Cardiac septum (tissue), 1 donor: ENCODE measurements around the gene MTCP1. TPM values are rescaled to one million over a fixed set of nuclear protein-coding genes. Genes with fewer than 3 reads are reported as not detected.
A peak's percentile ranks its signal among the peaks of the same experiment; 100 is the strongest.

Source experiments
- DNase-seq: peaks from one replicate; pipeline ENCODE4 v3.0.0-alpha.2; 2020; ENCODE audit warnings: low spot score
- intact Hi-C: fragments of 100-400 bp; cut with DNase I; formaldehyde crosslinking; loops from one replicate; pipeline ENCODE4 v1.14.0; 2022
- total RNA-seq: library from RNA; stranded (reverse); fragmentation: NEBNext Ultra II Directional; extraction: Animal tissue kit (Norgen Biotek cat#: 25700); gene quantifications from one replicate; pipeline ENCODE4 v1.2.1, GENCODE V29; 2021
- donor health status: DM: no; HTN: no; CAD: no.

The MTCP1 gene
- total RNA-seq, 1 donor from 2014 or later, result 41.4 TPM

GRCh38 chrX:155056471-155056870 is 14.5 kb downstream of the MTCP1 start:
- no peak for DNase-seq
- intact Hi-C loops, result no loop called here

- intact Hi-C loops, result no loop called here
- no peak for DNase-seq
Measured at GRCh38 chrX:155055494-155055893, 15.4 kb downstream of the MTCP1 start.

- DNase-seq, result no peak
- intact Hi-C loops, result no loop called here
Measured at GRCh38 chrX:155054255-155054654, 16.7 kb downstream of the MTCP1 start.

GRCh38 chrX:155053656-155054055 is 17.3 kb downstream of the MTCP1 start:
- DNase-seq, result no peak
- intact Hi-C loops, result no loop called here

- intact Hi-C loops, result no loop called here
- DNase-seq, result no peak
Measured at GRCh38 chrX:155052738-155053498, 18.0 kb downstream of the MTCP1 start.

GRCh38 chrX:155048977-155049619 is 21.8 kb downstream of the MTCP1 start:
- DNase-seq, result no peak
- intact Hi-C loops, result no loop called here

GRCh38 chrX:155046811-155047528 is 24.0 kb downstream of the MTCP1 start:
- no peak for DNase-seq
- intact Hi-C loops, result no loop called here

GRCh38 chrX:155046129-155046810 is 24.7 kb downstream of the MTCP1 start:
- intact Hi-C loops, result no loop called here
- DNase-seq, result no peak

- DNase-seq, result no peak
- intact Hi-C loops, result no loop called here
Measured at GRCh38 chrX:155035688-155036087, 35.2 kb downstream of the MTCP1 start.

- intact Hi-C loops, result no loop called here
Measured at GRCh38 chrX:155031657-155032056, 39.3 kb downstream of the MTCP1 start.

GRCh38 chrX:155028877-155029291 is 42.1 kb downstream of the MTCP1 start:
- intact Hi-C loops, result no loop called here
- no peak for DNase-seq

More at GRCh38 chrX:155031657-155032056, 39.3 kb downstream of the MTCP1 start:
- DNase-seq, result no peak

GRCh38 chrX:155028129-155028528 is 42.8 kb downstream of the MTCP1 start:
- intact Hi-C loops, result no loop called here
- no peak for DNase-seq

- intact Hi-C loops, result loop anchor here (2.0 kb wide), 1 partner anchor 43 kb away; the partner anchor contains the start of genes BRCC3, CMC4 and MTCP1
- no peak for DNase-seq
Measured at GRCh38 chrX:155027509-155028066, 43.3 kb downstream of the MTCP1 start.

GRCh38 chrX:155026727-155027508 is 44.0 kb downstream of the MTCP1 start, which contains the start of gene FUNDC2:
FUNDC2 (plus strand) TSS chrX:155026844; CDS start chrX:155026939, 95 bp downstream.
- intact Hi-C loops, result loop anchor here (2.0 kb wide), 1 partner anchor 44 kb away; the partner anchor contains the start of genes BRCC3, CMC4 and MTCP1
- DNase-seq, result peak; percentile 96

GRCh38 chrX:155026420-155026726 is 44.6 kb downstream of the MTCP1 start:
- no peak for DNase-seq
- intact Hi-C loops, result loop anchor here (2.0 kb wide), 1 partner anchor 44 kb away; the partner anchor contains the start of genes BRCC3, CMC4 and MTCP1

GRCh38 chrX:155023907-155024833 is 46.8 kb downstream of the MTCP1 start:
- intact Hi-C loops, result no loop called here

GRCh38 chrX:155022585-155022984 is 48.4 kb downstream of the MTCP1 start, which contains the start of gene F8:
F8 (minus strand) TSS chrX:155022723; CDS start chrX:155022552, 171 bp downstream.
- no peak for DNase-seq
- intact Hi-C loops, result no loop called here

More at GRCh38 chrX:155023907-155024833, 46.8 kb downstream of the MTCP1 start:
- no peak for DNase-seq
